Embryonic facial prominence (tissue), 1 donor: ENCODE results near the gene CREB3.

Source experiments
- DNase-seq: peaks from one replicate; pipeline ENCODE4 v3.0.0-alpha.2; 2016; ENCODE audit errors: extremely low spot score

The CREB3 gene

GRCh38 chr9:35727676-35728040 is 4.8 kb upstream of the CREB3 start:
- no peak for DNase-seq

DNA sequence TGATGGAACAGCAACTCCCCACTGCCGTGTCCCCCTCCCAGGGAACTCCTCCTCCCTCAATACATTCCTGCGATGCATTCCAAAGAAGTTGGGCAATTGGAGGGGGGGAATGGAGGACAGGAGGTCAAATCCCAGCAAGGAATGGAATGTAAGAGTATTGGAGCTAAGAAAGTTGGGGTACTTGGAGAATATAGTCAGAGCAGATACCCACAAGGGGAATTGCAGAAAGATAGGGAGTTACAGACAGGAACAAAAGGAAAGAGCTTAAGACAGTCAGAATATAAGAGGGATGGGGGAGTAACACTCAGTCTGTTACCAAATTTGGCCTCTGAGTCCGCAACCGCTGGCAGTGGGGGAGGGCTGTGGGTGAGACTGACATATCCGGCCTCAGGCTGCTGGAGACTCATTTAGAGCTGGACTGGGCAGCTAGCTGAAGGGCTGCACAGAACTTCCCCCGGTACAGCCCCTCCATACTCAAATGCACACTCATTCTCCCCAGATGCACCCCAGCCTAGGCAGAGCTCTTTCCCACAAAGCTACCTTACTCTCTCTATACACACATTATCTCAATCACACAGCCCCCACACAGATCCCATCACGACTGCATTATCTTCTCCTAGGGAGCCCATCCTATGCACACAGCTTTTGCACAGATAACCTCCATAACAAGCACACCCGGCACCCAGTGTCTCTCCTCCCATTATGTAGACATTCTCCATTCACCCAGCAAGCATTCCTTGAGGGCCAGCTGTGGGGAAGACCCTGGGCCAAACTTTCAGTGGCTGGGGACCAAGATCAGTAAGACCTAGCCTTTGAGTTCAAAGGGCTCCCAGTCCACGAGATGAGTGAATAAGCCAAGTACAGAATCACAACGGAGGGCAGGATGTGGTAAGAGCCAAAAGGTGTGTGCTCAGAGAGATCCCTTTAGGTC is 4.2 kb upstream of the CREB3 start:
- DNase-seq = no peak

DNA sequence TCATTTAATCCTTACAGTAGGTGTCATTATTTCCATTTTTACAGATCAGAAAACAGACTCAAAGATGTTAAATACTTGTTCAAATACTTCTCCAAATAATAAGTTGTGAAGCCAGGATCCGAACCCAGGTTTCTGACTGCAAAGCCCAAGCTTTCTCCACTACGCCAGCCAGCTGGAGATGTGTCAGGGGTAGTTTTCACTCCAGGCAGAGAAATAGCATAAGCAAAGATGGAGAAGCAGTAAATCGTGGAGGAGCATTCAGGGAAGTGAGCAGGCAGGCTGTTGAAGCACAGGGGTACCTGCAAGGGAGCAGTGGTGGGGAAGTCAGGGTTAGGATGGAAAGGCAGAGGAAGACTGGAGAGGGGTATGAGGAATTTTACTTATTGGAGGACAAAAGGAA is 3.4 kb upstream of the CREB3 start:
- no peak for DNase-seq

- no peak for DNase-seq
Measured at GRCh38 chr9:35729700-35730485, 2.6 kb upstream of the CREB3 start.

GRCh38 chr9:35730486-35730854 is 2.0 kb upstream of the CREB3 start:
- no peak for DNase-seq

GRCh38 chr9:35731415-35732184 is 866 bp upstream of the CREB3 start:
- no peak for DNase-seq

DNA sequence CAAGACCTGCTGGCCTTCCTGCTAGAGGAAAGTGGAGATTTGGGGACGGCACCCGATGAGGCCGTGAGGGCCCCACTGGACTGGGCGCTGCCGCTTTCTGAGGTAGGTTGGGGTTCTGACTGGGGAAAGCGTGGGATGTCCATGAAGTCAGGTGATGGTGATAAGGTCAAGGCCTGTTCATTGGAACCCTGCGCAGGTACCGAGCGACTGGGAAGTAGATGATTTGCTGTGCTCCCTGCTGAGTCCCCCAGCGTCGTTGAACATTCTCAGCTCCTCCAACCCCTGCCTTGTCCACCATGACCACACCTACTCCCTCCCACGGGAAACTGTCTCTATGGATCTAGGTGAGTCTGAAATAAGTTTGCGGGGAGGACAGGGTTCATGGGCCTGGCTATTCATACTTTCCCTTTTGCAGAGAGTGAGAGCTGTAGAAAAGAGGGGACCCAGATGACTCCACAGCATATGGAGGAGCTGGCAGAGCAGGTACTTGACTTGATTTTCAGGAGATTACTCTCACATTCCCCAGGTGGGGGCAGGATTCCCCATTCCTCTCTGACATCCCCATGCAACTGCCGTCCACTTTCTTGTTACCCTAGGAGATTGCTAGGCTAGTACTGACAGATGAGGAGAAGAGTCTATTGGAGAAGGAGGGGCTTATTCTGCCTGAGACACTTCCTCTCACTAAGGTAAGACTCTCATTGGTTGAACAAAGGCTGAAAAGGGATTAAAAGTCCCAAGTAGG is 505 bp downstream of the CREB3 start:
- DNase-seq = no peak

GRCh38 chr9:35734096-35734495 is 1.6 kb downstream of the CREB3 start:
- no peak for DNase-seq

GRCh38 chr9:35736201-35736633 is 3.8 kb downstream of the CREB3 start:
- no peak for DNase-seq

DNA sequence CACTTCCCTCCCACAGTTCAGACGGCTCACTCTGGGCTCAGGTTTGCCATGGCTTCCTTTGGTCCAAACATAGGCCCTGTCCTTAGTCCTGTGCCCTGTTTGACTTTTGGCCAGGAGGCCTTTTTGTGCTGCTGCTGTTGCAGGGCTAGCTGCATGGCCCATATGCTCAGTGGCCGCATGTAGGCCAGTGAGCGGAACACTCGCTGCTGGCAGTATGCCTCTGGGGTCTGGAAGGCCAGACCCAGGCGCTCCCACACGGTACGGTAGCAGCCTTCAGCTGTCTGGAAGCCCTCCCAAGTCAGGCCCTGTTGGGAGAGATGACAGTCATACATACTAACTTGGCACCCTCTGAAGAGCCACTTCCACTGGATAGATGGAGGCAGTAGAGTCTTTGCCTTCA is 4.7 kb downstream of the CREB3 start:
- DNase-seq = no peak

- no peak for DNase-seq
Measured at GRCh38 chr9:35738186-35738585, 5.7 kb downstream of the CREB3 start.

DNA sequence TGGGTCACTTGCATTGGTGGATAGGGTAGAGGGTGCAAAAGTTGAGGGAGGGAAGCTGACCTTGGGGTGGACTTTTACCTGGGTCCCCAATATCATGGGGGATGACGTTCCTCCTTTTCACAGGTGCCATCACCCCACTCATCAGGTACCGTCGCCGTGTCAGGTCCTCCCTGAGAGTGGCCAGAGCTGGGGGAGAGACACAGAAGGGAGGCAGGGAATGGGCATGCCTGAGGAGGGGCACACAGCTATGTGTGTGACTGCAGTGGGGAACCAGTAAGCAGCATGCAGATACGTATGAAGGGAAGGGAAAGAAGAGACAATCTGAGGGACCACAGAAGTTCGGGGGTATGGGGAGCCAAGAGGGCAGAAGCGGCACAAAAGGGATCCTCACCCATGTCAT is 6.5 kb downstream of the CREB3 start:
- DNase-seq = no peak

- DNase-seq = no peak
Measured at GRCh38 chr9:35740243-35740642, 7.8 kb downstream of the CREB3 start.

- no peak for DNase-seq
Measured at GRCh38 chr9:35741740-35742139, 9.3 kb downstream of the CREB3 start.

- no peak for DNase-seq
Measured at GRCh38 chr9:35743452-35743851, 11.0 kb downstream of the CREB3 start.

- no peak for DNase-seq
Measured at GRCh38 chr9:35743880-35744518, 11.5 kb downstream of the CREB3 start.

- DNase-seq = no peak
Measured at GRCh38 chr9:35745569-35745968, 13.1 kb downstream of the CREB3 start.

DNA sequence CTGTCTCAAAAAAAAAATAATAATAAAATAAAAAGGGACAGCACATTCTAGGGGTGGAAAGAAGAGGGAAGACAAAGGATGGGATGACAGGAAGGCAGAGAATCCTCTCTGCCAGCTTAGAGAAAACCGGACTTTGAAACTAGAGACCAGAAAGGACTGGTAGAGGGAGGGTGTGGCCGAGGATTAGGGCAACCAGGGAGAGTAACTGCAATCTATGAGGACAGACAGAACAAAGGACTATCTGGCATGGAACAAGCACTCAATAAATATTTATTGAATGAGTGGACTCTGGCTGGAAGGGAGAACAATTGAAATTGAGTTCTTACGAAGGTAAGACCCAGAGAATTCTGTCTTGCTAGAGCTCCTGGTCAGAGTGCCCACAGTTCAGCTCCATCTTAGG is 14.1 kb downstream of the CREB3 start:
- no peak for DNase-seq

DNA sequence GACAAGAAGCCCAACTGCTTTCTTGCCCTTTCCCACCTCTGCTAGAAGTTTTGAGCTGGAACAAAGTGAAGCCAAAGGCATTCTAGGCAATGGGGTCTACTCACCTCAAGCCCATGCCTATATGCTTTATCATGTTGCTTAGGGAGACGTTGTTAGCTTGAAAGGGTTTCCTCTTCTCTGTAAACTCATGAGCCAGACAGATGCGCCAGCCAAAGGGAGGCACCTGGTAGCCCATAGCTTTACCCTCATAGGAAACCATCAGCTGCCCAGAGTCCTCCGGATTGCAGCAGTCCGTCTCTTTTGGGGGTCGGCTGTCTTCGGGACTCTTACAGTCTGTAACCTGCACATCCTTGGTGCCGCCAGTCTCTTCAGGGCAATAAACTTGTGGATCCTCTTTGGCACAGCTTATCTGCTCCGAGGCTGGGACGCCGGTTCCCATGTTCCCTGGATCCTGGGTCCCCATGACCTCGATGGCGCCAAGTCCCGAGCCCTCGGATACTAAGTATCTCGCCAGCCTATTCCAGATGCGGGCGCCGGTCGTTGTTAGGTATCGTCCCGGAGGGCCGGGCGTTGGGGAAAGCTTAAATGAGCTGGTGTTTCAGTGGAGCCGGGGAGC is 15.9 kb downstream of the CREB3 start:
- DNase-seq = no peak

DNA sequence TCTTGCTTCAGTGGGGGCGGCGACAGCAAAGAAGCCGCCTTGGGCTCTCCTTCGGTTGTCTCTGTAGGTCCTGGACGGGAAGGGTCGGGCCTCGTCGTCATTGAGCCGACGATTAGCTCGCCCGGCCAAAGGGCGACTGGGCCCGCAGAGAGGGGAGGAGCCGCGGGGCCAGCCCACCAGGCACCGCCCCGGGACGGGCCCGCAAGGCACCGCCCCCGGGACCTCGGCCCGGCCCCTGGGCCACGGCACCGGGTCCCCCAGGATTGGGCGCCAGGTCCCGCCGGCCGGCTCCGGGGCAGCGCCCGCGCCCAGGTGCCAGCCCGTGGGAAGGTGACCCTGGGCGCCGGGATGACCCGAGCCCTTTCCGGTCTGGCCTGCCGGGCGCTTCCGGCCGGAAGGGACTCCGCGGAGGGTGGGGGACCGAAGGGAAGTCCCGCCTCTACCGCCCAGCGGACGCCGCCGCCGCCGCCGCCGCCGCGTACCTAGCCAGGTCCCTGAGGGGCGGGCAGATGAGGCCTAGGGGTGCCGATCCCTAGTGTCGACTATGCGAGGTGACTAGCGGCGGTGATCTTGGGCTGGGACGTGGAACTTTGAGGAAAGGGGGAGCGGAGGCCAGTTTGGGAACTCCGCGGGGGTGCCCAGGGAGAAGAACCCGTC is 16.5 kb downstream of the CREB3 start, which contains the start of the genes GBA2 and RGP1:
GBA2 (minus strand) TSS at position 371 of the 657 bp plus-strand sequence. CDS start 524 bp downstream, outside the sequence.
RGP1 (plus strand) TSS at position 430 of the 657 bp plus-strand sequence. CDS start 469 bp downstream, outside the sequence.
- DNase-seq = no peak
